A673 (cell line): ENCODE measurements around the gene GBP2. TPM values are rescaled to one million over a fixed set of nuclear protein-coding genes. Genes with fewer than 3 reads are reported as not detected.

Experiments used
- BruUV-seq: library from RNA; stranded (reverse); fragments of 400-500 nt; replicated peaks from 2 replicates; lab custom pipeline; 2021; lab: Mats Ljungman, UMichigan
- CTCF ChIA-PET: fragments of 300-600 bp; sonication (Branson Sonifier 250); formaldehyde crosslinking; loops from one replicate; lab custom pipeline; 2022; ENCODE audit warnings: antibody characterized with exemption; lab: Charles Lee
- POLR2A ChIA-PET: fragments of 300-600 bp; sonication (Branson Sonifier 250); formaldehyde crosslinking; loops from one replicate; lab custom pipeline; 2022; ENCODE audit warnings: antibody characterized with exemption; ENCODE audit not compliant: low non-redundant PET; lab: Charles Lee
- DNase-seq: peaks from one replicate; pipeline ENCODE4 v3.0.0-alpha.2; 2015; ENCODE audit warnings: low spot score
- H3K27ac ChIP-seq: fragments of 200-600 bp; sonication (generic); 2 replicates; pipeline ENCODE4 v1.5.1; 2016; ENCODE audit warnings: mixed run types, low read depth, mild to moderate bottlenecking, mixed read lengths, antibody characterized with exemption, low read length; ENCODE audit not compliant: poor library complexity, severe bottlenecking
- H3K27me3 ChIP-seq: fragments of 200-600 bp; sonication (generic); replicated peaks from 2 replicates; pipeline ENCODE4 v1.6.1; 2017; ENCODE audit warnings: mixed run types, low read depth, mild to moderate bottlenecking, mixed read lengths, antibody characterized with exemption, low read length; ENCODE audit not compliant: insufficient read depth, poor library complexity
- H3K36me3 ChIP-seq: fragments of 200-600 bp; sonication (generic); 2 replicates; pipeline ENCODE4 v1.6.1; 2016; ENCODE audit warnings: mixed run types, mild to moderate bottlenecking, mixed read lengths, antibody characterized with exemption, low read length; ENCODE audit not compliant: insufficient read depth, poor library complexity, severe bottlenecking
- H3K4me1 ChIP-seq: fragments of 200-600 bp; sonication (generic); 2 replicates; pipeline ENCODE4 v1.6.1; 2017; ENCODE audit warnings: mixed run types, mild to moderate bottlenecking, mixed read lengths, antibody characterized with exemption, low read length; ENCODE audit not compliant: insufficient read depth, poor library complexity, severe bottlenecking
- H3K4me3 ChIP-seq: fragments of 200-600 bp; sonication (generic); 2 replicates; pipeline ENCODE4 v1.5.1; 2016; ENCODE audit warnings: low read depth, mixed run types, mild to moderate bottlenecking, mixed read lengths, low read length; ENCODE audit not compliant: poor library complexity, severe bottlenecking
- H3K9me3 ChIP-seq: fragments of 200-600 bp; sonication (generic); 2 replicates; pipeline ENCODE4 v1.6.1; 2016; ENCODE audit warnings: mixed run types, low read depth, mild to moderate bottlenecking, mixed read lengths, antibody characterized with exemption, low read length; ENCODE audit not compliant: poor library complexity, severe bottlenecking
- EZH2 ChIP-seq: fragments of 200-600 bp; sonication (generic); IDR thresholded peaks from 2 replicates; pipeline ENCODE4 v1.6.1; 2017; ENCODE audit warnings: borderline replicate concordance, low read depth, mild to moderate bottlenecking, mixed read lengths, antibody characterized with exemption, low read length; ENCODE audit not compliant: poor library complexity, severe bottlenecking
- intact Hi-C: fragments of 100-400 bp; cut with micrococcal nuclease; formaldehyde crosslinking; loops from one replicate; pipeline ENCODE4 v1.10.0; 2022; ENCODE audit not compliant: unreplicated experiment
- total RNA-seq: library from RNA; stranded (reverse); gene quantifications from 2 replicates; pipeline ENCODE4 v1.2.3, GENCODE V29; 2021
- TF ChIP-seq, protein P1 (sequence below): fragments of 300-800, 200-600 bp; sonication (generic); conservative IDR thresholded peaks from 2 replicates; pipeline ENCODE4 v1.5.1; 2017; ENCODE audit warnings: low read depth, mild to moderate bottlenecking, antibody characterized with exemption, low read length, moderate library complexity, mixed read lengths

GBP2 gene
- total RNA-seq, 1 experiment from 2014 or later = 4.5 TPM

DNA sequence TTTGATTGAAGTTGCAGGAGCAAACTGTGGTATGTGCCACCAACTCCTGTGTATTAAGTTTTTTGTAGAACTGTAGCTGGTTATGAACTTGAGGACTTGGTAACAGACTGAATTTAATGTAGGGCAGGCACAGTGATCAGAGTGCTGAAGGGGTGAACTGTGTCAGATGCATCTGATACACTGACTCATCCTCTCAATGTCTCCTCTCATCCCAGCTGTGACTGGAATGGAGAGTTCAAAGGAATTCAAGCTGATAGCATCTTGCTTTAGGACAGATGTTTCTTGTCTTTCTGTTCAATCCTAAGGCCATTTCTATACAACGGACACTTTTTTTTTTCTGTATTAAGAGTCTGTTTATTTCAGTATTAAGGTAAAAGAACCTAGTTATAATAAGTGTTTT, 36.0 kb downstream of the GBP2 start:
- TF ChIP-seq EZH2 = no peak
- TF ChIP-seq, protein P1, sequence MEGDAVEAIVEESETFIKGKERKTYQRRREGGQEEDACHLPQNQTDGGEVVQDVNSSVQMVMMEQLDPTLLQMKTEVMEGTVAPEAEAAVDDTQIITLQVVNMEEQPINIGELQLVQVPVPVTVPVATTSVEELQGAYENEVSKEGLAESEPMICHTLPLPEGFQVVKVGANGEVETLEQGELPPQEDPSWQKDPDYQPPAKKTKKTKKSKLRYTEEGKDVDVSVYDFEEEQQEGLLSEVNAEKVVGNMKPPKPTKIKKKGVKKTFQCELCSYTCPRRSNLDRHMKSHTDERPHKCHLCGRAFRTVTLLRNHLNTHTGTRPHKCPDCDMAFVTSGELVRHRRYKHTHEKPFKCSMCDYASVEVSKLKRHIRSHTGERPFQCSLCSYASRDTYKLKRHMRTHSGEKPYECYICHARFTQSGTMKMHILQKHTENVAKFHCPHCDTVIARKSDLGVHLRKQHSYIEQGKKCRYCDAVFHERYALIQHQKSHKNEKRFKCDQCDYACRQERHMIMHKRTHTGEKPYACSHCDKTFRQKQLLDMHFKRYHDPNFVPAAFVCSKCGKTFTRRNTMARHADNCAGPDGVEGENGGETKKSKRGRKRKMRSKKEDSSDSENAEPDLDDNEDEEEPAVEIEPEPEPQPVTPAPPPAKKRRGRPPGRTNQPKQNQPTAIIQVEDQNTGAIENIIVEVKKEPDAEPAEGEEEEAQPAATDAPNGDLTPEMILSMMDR = no peak
- CTCF ChIA-PET = no interaction called here
- Histone ChIP-seq H3K36me3 (no peaks in the 10 kb centered on the region), H3K27me3 (no peaks in the 10 kb centered on the region), H3K4me3 (no peak overlapping the region), H3K27ac (no peak overlapping the region), H3K9me3 (no peaks in the 10 kb centered on the region), H3K4me1 (no peaks in the 10 kb centered on the region)
- POLR2A ChIA-PET = no interaction called here
- no TSS peak for BruUV-seq
- DNase-seq = no peak
- intact Hi-C loops = loop anchor here (5.0 kb wide), 1 partner anchor 367 kb away; no protein-coding TSS in a partner anchor

DNA sequence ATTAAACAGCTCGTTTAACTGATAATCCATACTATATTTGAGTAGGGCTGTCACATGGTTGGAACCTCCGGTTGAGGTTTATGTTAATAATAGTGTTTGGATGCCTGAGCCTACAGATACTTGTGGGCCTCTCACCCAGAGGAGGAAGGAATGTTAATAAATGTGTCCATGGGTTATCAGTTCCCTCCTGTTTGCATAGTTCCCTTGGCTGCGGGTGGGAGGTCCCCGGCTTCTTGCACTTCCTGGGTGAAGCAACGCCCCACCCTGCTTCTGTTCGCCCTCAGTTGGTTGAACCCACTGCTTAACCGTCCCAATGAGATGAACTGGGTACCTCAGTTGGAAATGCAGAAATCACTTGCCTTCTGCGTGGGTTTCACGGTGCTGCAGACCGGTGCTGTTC, 37.3 kb downstream of the GBP2 start:
- no peak overlapping the region for H3K27ac ChIP-seq
- DNase-seq = no peak
- intact Hi-C loops = loop anchor here (5.0 kb wide), 1 partner anchor 369 kb away; no protein-coding TSS in a partner anchor
- CTCF ChIA-PET = no interaction called here
- POLR2A ChIA-PET = no interaction called here
- no peaks in the 10 kb centered on the region for H3K36me3 ChIP-seq
- no peak overlapping the region for H3K4me3 ChIP-seq
- no peaks in the 10 kb centered on the region for H3K4me1 ChIP-seq
- no peaks in the 10 kb centered on the region for H3K27me3 ChIP-seq
- TF ChIP-seq EZH2 = no peak
- TF ChIP-seq, protein P1 = no peak
- no TSS peak for BruUV-seq
- H3K9me3 ChIP-seq = no peaks in the 10 kb centered on the region

DNA sequence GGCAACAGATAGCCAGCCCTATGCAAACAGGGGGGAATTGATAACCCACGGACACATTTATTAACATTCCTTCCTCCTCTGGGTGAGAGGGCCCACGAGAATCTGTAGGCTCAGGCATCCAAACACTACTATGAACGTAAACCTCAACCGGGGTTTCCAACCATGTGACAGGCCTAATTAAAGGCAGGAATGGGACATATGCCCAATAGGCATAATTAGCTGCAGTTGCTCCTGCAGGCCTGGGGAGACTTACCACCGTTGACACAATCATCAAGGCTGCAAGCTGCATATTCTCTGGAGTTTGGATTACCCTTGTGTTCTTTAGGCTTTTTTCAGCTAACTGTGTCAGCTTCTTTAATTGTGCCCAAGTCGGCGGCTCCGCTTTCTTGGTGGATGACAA, 38.7 kb downstream of the GBP2 start:
- Histone ChIP-seq H3K27me3 (no peaks in the 10 kb centered on the region), H3K27ac (no peak overlapping the region), H3K4me3 (no peak overlapping the region), H3K4me1 (no peaks in the 10 kb centered on the region), H3K9me3 (no peaks in the 10 kb centered on the region), H3K36me3 (no peaks in the 10 kb centered on the region)
- no peak for TF ChIP-seq EZH2
- TF ChIP-seq, protein P1 = no peak
- CTCF ChIA-PET = no interaction called here
- BruUV-seq = no TSS peak
- DNase-seq = peak; percentile 12
- intact Hi-C loops = loop anchor here (5.0 kb wide), 1 partner anchor 370 kb away; no protein-coding TSS in a partner anchor
- POLR2A ChIA-PET = no interaction called here
